Muscle of back (tissue), 13 donors: Measurements from ENCODE around the gene PIR. TPM values are rescaled to one million over a fixed set of nuclear protein-coding genes. Genes with fewer than 3 reads are reported as not detected.

Source experiments
- DNase-seq, 3 donors: peaks; one replicate each; pipeline versions ENCODE4 v3.0.0 to v3.0.0-alpha.2; 2013
- long read RNA-seq, 9 donors: transcript quantifications; one replicate each; lab custom pipeline, GENCODE V29; 2026
- polyA plus RNA-seq, 10 donors: library from polyadenylated mRNA; unstranded; fragments of 120-200 nt; gene quantifications; one replicate each; pipeline ENCODE4 v1.2.1, GENCODE V29; 2013; ENCODE audit not compliant: insufficient read length in 10 of 10

Gene PIR
- 1 to 10 TPM; 2.5 to 4.5 (median 2.9) TPM for polyA plus RNA-seq
- long read RNA-seq, donor 1, partial matches to known transcripts, result 0 of 2 reads
- long read RNA-seq, donor 1, other reads (novel, unspliced or antisense), result 0 of 2 reads
- long read RNA-seq, donor 2, partial matches to known transcripts, result 0 of 1 reads
- long read RNA-seq, donor 2, other reads (novel, unspliced or antisense), result 0 of 1 reads
- long read RNA-seq, donor 3, result 0 reads
- long read RNA-seq, donor 4, result 0 reads
- long read RNA-seq, donor 5, result 0 reads
- long read RNA-seq, donor 6, partial matches to known transcripts, result 0 of 2 reads
- long read RNA-seq, donor 6, other reads (novel, unspliced or antisense), result 0 of 2 reads
- long read RNA-seq, donor 7, partial matches to known transcripts, result 0 of 1 reads
- long read RNA-seq, donor 7, other reads (novel, unspliced or antisense), result 0 of 1 reads
- long read RNA-seq, donor 8, result 0 reads
- long read RNA-seq, donor 9, result 0 reads

- peak; percentile 61 to 86 (median 75) for DNase-seq
Measured at GRCh38 chrX:15493118-15493962, at the start of gene PIR. Gene PIR, minus strand, starts transcription at chrX:15493333. Its CDS starts 2,076 bp downstream, at chrX:15491257.

GRCh38 chrX:15530318-15530717 is 37.2 kb upstream of the PIR start:
- DNase-seq, result no peak

- DNase-seq, result no peak
Measured at GRCh38 chrX:15529165-15529564, 36.0 kb upstream of the PIR start.

- no peak for DNase-seq
Measured at GRCh38 chrX:15525664-15526416, 32.7 kb upstream of the PIR start.

GRCh38 chrX:15524417-15524816 is 31.3 kb upstream of the PIR start:
- DNase-seq, result no peak

- no peak for DNase-seq
Measured at GRCh38 chrX:15523088-15523487, 30.0 kb upstream of the PIR start.

- no peak for DNase-seq
Measured at GRCh38 chrX:15522464-15522863, 29.3 kb upstream of the PIR start.

GRCh38 chrX:15515931-15516330 is 22.8 kb upstream of the PIR start:
- DNase-seq, result no peak

GRCh38 chrX:15514279-15514678 is 21.1 kb upstream of the PIR start:
- no peak for DNase-seq

- DNase-seq, result no peak
Measured at GRCh38 chrX:15512401-15512965, 19.4 kb upstream of the PIR start.

GRCh38 chrX:15511563-15511962 is 18.4 kb upstream of the PIR start:
- DNase-seq, result no peak

- no peak for DNase-seq
Measured at GRCh38 chrX:15509845-15510244, 16.7 kb upstream of the PIR start.

GRCh38 chrX:15507005-15507404 is 13.9 kb upstream of the PIR start:
- no peak for DNase-seq

GRCh38 chrX:15505101-15505500 is 12.0 kb upstream of the PIR start:
- no peak for DNase-seq

- no peak for DNase-seq
Measured at GRCh38 chrX:15504661-15505060, 11.5 kb upstream of the PIR start.

- no peak for DNase-seq
Measured at GRCh38 chrX:15501506-15501905, 8.4 kb upstream of the PIR start.

GRCh38 chrX:15500497-15500966 is 7.4 kb upstream of the PIR start, which contains the start of gene BMX:
Gene BMX, plus strand, starts transcription at chrX:15500807. Its CDS starts 7,547 bp downstream, at chrX:15508354.
- peak in 1 of 3 donors; percentile 17 for DNase-seq

GRCh38 chrX:15499976-15500375 is 6.8 kb upstream of the PIR start:
- DNase-seq, result peak in 2 of 3 donors; percentile 15 to 70

- DNase-seq, result no peak
Measured at GRCh38 chrX:15498741-15499140, 5.6 kb upstream of the PIR start.

GRCh38 chrX:15497865-15498264 is 4.7 kb upstream of the PIR start:
- DNase-seq, result no peak

- no peak for DNase-seq
Measured at GRCh38 chrX:15496824-15497223, 3.7 kb upstream of the PIR start.
